Measurements from ENCODE around the gene WASHC2A. TPM values are rescaled to one million over a fixed set of nuclear protein-coding genes. Genes with fewer than 3 reads are reported as not detected.
"Not testable (repeated sequence)": the region's sequence is repeated elsewhere in the genome, so short reads cannot be mapped to it uniquely, and the experiment has no call there.

WASHC2A gene, protein sequence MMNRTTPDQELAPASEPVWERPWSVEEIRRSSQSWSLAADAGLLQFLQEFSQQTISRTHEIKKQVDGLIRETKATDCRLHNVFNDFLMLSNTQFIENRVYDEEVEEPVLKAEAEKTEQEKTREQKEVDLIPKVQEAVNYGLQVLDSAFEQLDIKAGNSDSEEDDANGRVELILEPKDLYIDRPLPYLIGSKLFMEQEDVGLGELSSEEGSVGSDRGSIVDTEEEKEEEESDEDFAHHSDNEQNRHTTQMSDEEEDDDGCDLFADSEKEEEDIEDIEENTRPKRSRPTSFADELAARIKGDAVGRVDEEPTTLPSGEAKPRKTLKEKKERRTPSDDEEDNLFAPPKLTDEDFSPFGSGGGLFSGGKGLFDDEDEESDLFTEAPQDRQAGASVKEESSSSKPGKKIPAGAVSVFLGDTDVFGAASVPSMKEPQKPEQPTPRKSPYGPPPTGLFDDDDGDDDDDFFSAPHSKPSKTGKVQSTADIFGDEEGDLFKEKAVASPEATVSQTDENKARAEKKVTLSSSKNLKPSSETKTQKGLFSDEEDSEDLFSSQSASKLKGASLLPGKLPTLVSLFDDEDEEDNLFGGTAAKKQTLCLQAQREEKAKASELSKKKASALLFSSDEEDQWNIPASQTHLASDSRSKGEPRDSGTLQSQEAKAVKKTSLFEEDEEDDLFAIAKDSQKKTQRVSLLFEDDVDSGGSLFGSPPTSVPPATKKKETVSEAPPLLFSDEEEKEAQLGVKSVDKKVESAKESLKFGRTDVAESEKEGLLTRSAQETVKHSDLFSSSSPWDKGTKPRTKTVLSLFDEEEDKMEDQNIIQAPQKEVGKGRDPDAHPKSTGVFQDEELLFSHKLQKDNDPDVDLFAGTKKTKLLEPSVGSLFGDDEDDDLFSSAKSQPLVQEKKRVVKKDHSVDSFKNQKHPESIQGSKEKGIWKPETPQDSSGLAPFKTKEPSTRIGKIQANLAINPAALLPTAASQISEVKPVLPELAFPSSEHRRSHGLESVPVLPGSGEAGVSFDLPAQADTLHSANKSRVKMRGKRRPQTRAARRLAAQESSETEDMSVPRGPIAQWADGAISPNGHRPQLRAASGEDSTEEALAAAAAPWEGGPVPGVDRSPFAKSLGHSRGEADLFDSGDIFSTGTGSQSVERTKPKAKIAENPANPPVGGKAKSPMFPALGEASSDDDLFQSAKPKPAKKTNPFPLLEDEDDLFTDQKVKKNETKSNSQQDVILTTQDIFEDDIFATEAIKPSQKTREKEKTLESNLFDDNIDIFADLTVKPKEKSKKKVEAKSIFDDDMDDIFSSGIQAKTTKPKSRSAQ (N-terminal part only)
- total RNA-seq = 52.6 and 53.7 TPM in 2 replicates

DNA sequence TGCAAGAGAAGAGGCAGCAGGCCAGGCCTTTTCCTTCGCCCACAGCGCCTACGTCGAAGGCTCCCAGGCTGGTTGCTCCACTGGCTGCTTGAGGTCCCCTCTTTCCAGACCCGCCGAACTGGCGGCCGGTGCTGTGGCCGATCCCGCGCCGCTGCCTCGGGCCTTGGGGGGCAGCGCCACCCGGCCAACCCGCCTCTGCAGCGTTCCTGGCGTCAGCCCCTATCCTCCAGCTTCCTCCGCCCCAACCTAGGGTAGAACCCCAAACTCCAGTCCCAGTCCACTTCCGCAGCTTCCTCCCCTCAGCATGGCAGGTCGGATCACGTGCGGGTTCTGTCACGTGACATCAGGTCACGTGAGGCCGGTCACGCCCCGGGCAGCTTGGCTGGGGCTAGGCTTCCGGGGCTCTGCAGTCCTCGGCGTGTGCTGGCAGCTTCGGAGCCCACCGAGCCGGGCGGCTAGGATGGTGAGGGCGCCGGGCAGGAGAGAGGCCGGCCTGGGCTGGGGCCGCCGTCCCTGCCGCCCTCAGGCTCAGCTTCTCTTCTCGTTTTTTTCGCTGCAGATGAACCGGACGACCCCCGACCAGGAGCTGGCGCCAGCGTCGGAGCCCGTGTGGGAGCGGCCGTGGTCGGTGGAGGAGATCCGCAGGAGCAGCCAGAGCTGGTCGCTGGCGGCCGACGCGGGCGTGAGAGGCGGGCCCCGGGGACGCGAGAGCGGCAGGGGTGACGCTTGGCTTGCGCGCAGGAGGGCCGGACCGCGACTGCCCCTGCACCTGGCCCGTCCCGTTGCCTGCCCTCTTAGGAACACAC is at the start of gene WASHC2A:
TSS of gene WASHC2A (plus strand) at position 409 of the 806 bp plus-strand sequence. CDS start at position 461, 52 bp downstream.
- H3K27me3 ChIP-seq (ENCODE audit: control insufficient read depth, insufficient read depth, low read length); DNase-seq (ENCODE audit: low read depth); H3K36me3 ChIP-seq (ENCODE audit: control insufficient read depth, insufficient read depth, low read length): not testable (repeated sequence)
- peak within 1 kb of the TSS; percentile 50 for H3K4me3 ChIP-seq (ENCODE audit: low read depth, low read length)

DNA sequence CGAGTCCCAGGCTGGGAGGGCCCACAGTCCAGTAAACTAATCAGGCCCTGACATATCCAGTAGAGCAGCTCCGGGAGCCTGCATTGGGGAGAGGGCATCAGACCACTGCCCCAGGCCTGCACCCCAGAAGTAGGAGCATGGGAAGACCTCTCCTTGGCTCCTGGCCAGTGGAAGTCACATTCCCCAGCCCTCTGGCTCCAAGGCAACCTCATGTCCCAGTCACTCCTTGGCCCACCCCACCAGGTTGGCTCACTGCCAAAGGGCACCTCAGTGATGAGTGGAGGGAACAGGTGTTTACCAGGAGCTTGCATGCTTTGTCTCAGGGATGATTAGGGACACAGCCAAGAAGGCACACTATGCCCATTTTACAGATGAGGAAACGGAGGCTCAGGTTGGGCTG is 48.5 kb upstream of the WASHC2A start:
- H3K4me3 ChIP-seq (ENCODE audit: low read depth, low read length); H3K36me3 ChIP-seq (ENCODE audit: control insufficient read depth, insufficient read depth, low read length); DNase-seq (ENCODE audit: low read depth); H3K27me3 ChIP-seq (ENCODE audit: control insufficient read depth, insufficient read depth, low read length): not testable (repeated sequence)

DNA sequence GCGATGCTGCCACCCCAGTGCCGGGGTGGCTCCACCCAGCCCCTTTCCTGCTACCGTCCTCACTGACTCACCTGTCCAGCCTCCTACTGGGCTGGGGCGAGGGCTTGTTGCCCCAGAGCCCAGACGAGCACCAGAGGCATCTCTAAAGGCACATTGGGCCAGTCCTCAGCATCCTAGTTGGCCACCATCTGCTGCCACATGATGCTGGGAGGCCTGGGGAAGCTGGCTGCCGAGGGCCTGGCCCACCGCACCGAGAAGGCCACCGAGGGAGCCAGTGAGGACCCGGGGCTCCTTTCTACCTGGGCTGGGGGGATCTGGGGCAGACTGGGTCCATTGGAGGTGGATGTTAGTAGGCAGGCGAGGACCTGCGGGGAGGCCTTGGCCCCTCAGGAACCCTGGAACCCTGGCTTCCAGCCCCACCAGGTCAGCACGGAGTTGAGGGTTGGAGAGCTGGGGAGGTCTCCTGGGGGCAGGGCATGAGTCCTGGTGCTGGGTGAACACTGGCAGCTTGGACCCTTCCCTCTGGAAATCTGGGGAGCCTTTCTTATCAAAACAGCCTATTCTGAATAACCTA is 47.2 kb upstream of the WASHC2A start:
- not testable (repeated sequence) for H3K4me3 ChIP-seq (ENCODE audit: low read depth, low read length); H3K27me3 ChIP-seq (ENCODE audit: control insufficient read depth, insufficient read depth, low read length); H3K36me3 ChIP-seq (ENCODE audit: control insufficient read depth, insufficient read depth, low read length); DNase-seq (ENCODE audit: low read depth)

DNA sequence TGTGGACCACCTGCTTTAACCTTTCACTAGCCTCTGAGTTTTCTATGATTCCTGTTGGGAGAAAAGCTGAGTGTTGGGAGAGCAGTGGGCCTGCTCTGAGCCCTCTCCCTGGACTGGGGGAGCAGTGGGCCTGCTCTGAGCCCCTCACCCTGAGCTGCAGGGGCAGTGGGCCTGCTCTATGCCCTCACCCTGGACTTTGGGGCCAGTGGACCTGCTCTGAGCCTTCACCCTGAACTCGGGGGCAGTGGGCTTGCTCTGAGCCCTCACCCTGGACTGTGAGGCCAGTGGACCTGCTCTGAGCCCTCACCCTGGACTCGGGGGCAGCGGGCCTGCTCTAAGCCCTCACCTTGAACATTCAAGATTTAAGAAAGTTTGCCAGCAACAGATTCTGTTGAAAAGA is 46.1 kb upstream of the WASHC2A start:
- TF ChIP-seq, protein P1, sequence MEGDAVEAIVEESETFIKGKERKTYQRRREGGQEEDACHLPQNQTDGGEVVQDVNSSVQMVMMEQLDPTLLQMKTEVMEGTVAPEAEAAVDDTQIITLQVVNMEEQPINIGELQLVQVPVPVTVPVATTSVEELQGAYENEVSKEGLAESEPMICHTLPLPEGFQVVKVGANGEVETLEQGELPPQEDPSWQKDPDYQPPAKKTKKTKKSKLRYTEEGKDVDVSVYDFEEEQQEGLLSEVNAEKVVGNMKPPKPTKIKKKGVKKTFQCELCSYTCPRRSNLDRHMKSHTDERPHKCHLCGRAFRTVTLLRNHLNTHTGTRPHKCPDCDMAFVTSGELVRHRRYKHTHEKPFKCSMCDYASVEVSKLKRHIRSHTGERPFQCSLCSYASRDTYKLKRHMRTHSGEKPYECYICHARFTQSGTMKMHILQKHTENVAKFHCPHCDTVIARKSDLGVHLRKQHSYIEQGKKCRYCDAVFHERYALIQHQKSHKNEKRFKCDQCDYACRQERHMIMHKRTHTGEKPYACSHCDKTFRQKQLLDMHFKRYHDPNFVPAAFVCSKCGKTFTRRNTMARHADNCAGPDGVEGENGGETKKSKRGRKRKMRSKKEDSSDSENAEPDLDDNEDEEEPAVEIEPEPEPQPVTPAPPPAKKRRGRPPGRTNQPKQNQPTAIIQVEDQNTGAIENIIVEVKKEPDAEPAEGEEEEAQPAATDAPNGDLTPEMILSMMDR (IDR thresholded peaks at IDR 0.05; ENCODE audit: insufficient read depth, low read length, poor library complexity, severe bottlenecking) = no peak
- H3K36me3 ChIP-seq (ENCODE audit: control insufficient read depth, insufficient read depth, low read length) = no peaks in the 10 kb centered on the region
- DNase-seq (ENCODE audit: low read depth) = no peak
- no peak overlapping the region for H3K4me3 ChIP-seq (ENCODE audit: low read depth, low read length)
- peaks cover 11% of the 10 kb centered on the region for H3K27me3 ChIP-seq (ENCODE audit: control insufficient read depth, insufficient read depth, low read length)

DNA sequence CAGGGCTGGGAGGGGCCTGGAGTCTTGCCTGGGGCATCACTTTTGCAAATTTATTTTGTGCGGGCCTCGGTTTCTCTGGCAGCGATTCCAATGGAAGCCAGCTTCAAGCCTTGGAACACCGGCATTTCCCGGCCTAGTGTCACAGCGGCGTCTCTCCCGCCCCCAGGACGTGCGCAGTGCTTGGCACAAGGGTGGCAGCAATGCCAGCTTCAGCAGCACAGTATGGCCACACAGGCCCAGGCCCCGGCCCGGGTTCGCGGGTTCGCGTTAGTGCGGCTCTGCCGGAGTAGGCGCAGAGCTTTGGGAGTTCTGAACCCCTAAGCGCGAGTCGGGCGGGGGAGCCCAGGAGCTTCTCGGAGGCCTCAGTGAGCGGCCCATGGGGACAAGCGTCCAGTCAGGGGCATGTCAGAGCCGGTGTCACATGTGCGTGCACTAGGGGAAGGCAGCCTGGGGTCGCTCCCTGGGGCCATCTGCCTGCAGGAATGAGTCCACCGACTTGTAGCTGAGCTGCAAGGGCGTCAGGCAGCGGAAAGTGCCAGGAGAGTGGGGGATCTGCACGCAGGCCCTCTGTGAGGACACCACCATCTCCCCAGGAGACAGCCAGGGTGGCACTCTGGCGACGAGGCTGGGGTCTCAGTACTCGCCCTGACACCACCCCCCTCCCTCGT is 42.9 kb upstream of the WASHC2A start:
- H3K36me3 ChIP-seq (ENCODE audit: control insufficient read depth, insufficient read depth, low read length); H3K4me3 ChIP-seq (ENCODE audit: low read depth, low read length): not testable (repeated sequence)
- H3K27me3 ChIP-seq (ENCODE audit: control insufficient read depth, insufficient read depth, low read length) = peaks cover 13% of the 10 kb centered on the region

DNA sequence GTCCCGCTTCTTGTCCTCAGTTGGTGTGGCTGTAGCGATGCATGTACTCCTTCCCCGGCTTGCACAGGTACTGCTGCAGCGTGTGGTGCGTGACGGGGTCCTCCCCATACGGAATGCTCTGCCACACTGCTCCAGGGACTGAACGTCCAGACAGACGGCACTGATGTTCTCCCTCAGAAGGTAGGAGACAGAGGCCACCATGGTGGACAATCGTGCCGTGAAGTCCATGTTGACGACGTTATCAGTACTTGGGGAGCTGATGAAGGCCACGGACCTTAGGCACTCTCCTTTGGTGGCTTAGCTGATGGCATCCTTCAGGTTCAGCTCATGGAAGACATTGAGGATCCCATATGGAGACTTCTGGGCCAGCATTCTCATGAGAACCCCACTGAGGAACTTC is 42.1 kb upstream of the WASHC2A start:
- Histone ChIP-seq H3K27me3 (ENCODE audit: control insufficient read depth, insufficient read depth, low read length) (peaks cover 13% of the 10 kb centered on the region), H3K36me3 (ENCODE audit: control insufficient read depth, insufficient read depth, low read length) (no peaks in the 10 kb centered on the region), H3K4me3 (ENCODE audit: low read depth, low read length) (no peak overlapping the region)
- TF ChIP-seq, protein P1 (IDR thresholded peaks at IDR 0.05; ENCODE audit: insufficient read depth, low read length, poor library complexity, severe bottlenecking) = no peak
- DNase-seq (ENCODE audit: low read depth) = no peak

More for the DNA sequence above, 42.9 kb upstream of the WASHC2A start:
- DNase-seq (ENCODE audit: low read depth) = not testable (repeated sequence)

DNA sequence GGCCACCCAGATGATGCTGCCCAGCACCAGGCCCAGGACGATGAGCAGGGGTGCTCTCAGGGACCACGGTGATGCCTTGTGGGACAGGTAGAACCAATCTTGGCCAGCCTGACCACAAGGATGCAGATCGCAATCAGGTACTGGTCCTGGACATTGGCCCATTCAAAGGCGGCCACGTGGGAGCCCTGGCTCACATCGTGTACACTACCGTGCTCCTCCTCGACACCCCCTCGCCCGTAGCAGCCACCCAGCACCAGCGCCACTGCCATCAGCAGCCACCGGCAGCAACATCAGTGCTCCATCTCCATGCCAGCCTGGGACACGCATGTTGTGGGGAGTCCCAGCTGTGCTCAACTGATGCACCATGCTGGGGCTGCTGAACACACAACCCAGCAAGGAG is 40.6 kb upstream of the WASHC2A start:
- H3K27me3 ChIP-seq (ENCODE audit: control insufficient read depth, insufficient read depth, low read length) = peaks cover 13% of the 10 kb centered on the region
- no peaks in the 10 kb centered on the region for H3K36me3 ChIP-seq (ENCODE audit: control insufficient read depth, insufficient read depth, low read length)
- no peak for DNase-seq (ENCODE audit: low read depth)
- no peak overlapping the region for H3K4me3 ChIP-seq (ENCODE audit: low read depth, low read length)
- TF ChIP-seq, protein P1 (IDR thresholded peaks at IDR 0.05; ENCODE audit: insufficient read depth, low read length, poor library complexity, severe bottlenecking) = no peak

Measured in kidney epithelial cell (primary cell).